Bronchial epithelial cell (primary cell): ENCODE results near the gene GLDC. TPM values are rescaled to one million over a fixed set of nuclear protein-coding genes. Genes with fewer than 3 reads are reported as not detected.
A peak's percentile ranks its signal among the peaks of the same experiment; 100 is the strongest.

Experiments
- DNase-seq: peaks from one replicate; pipeline ENCODE4 v3.0.0-alpha.2; 2010; ENCODE audit warnings: low read depth
- FAIRE-seq: peaks from 2 replicates; lab custom pipeline; 2011; peaks lifted over from hg19 to GRCh38; lab: Jason Lieb, UNC
- H3K27me3 ChIP-seq: 2 replicates; pipeline ENCODE4 v1.5.1; 2011; ENCODE audit warnings: low read length; ENCODE audit not compliant: control insufficient read depth, insufficient read depth
- H3K36me3 ChIP-seq: 2 replicates; pipeline ENCODE4 v1.5.1; 2011; ENCODE audit warnings: low read length; ENCODE audit not compliant: control insufficient read depth, insufficient read depth
- H3K4me3 ChIP-seq: 2 replicates; pipeline ENCODE4 v1.5.1; 2011; ENCODE audit warnings: mild to moderate bottlenecking, low read depth, low read length, control low read depth
- total RNA-seq: library from RNA; depleted of rRNA; stranded (reverse); fragments of >200 nt; gene quantifications from 2 replicates; pipeline ENCODE4 v1.2.1, GENCODE V29; 2014
- TF ChIP-seq, protein P1 (sequence below): IDR thresholded peaks from 2 replicates; pipeline ENCODE4 v1.5.1; 2011; ENCODE audit warnings: mild to moderate bottlenecking, moderate library complexity, low read length, control low read depth, inconsistent platforms; ENCODE audit not compliant: insufficient read depth, severe bottlenecking

The GLDC gene
- total RNA-seq, 1 donor from 2014 or later: not detected

DNA sequence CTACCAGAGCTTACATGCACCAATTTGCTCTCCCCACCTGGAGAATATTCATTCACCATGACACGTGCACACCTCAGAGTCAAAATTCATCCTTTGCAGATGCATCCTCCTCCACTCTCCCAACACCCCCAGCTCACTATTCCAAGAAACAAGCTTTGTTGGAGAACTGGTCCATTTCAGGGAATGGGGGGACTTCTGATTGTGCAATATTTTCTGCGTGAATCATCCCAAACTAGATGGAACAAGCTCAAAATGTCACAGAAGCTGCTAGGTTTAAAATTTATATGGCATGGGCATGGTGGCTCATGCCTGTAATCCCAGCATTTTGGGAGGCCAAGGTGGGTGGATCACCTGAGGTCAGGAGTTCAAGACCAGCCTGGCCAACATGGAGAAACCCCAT is 3.6 kb downstream of the GLDC start:
- no peaks in the 10 kb centered on the region for H3K36me3 ChIP-seq
- peaks cover 16% of the 10 kb centered on the region for H3K27me3 ChIP-seq
- FAIRE-seq: no peak
- TF ChIP-seq, protein P1, sequence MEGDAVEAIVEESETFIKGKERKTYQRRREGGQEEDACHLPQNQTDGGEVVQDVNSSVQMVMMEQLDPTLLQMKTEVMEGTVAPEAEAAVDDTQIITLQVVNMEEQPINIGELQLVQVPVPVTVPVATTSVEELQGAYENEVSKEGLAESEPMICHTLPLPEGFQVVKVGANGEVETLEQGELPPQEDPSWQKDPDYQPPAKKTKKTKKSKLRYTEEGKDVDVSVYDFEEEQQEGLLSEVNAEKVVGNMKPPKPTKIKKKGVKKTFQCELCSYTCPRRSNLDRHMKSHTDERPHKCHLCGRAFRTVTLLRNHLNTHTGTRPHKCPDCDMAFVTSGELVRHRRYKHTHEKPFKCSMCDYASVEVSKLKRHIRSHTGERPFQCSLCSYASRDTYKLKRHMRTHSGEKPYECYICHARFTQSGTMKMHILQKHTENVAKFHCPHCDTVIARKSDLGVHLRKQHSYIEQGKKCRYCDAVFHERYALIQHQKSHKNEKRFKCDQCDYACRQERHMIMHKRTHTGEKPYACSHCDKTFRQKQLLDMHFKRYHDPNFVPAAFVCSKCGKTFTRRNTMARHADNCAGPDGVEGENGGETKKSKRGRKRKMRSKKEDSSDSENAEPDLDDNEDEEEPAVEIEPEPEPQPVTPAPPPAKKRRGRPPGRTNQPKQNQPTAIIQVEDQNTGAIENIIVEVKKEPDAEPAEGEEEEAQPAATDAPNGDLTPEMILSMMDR: no peak
- no peak overlapping the region for H3K4me3 ChIP-seq
- peak; percentile 31 for DNase-seq

DNA sequence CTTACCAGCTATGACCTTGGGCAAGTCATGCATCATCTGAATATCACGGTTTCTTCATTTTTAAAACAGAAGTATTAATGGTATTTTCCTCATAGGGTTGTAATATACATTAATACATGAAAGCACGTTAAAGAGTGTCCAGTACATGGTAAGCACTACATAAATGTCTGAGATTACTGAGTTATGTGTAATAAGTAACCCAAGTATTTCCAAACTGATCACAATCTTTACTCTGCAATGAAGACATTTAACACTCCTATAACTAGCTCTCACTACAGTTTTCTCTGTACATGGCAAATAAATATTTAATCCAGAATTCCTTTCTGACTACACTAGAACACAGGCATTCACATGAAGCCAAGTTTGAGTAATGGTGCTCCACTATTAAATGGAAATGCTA is 4.0 kb downstream of the GLDC start:
- Histone ChIP-seq H3K36me3 (no peaks in the 10 kb centered on the region), H3K27me3 (peaks cover 16% of the 10 kb centered on the region), H3K4me3 (no peak overlapping the region)
- TF ChIP-seq, protein P1: no peak
- DNase-seq (no peak), FAIRE-seq (no peak)

DNA sequence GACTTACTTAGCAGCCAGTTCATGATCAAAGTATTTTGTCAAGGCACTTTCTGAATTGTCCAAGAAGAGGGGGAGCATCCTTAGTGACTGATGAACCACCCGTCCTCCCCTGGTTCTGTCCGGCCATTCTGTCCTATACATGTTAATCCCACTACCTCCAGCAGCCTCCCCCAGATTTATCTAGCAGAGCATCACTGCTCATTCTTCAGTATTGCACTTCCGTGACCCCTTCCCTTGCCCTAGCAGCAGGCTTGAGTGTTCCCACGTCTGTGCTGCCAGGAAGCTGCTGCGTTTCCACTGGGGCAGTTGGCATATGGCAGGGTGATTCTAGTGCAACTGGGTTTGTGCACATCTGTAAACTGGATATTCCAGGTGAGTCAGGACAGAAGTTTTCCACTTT is 4.5 kb downstream of the GLDC start:
- no peak overlapping the region for H3K4me3 ChIP-seq
- TF ChIP-seq, protein P1: no peak
- DNase-seq (no peak), FAIRE-seq (no peak)
- H3K36me3 ChIP-seq: no peaks in the 10 kb centered on the region
- H3K27me3 ChIP-seq: peaks cover 15% of the 10 kb centered on the region

- TF ChIP-seq, protein P1: no peak
- DNase-seq (no peak), FAIRE-seq (no peak)
- Histone ChIP-seq H3K36me3 (no peaks in the 10 kb centered on the region), H3K4me3 (no peak overlapping the region), H3K27me3 (peaks cover 10% of the 10 kb centered on the region)
Measured at GRCh38 chr9:6640268-6641051, 5.1 kb downstream of the GLDC start.

DNA sequence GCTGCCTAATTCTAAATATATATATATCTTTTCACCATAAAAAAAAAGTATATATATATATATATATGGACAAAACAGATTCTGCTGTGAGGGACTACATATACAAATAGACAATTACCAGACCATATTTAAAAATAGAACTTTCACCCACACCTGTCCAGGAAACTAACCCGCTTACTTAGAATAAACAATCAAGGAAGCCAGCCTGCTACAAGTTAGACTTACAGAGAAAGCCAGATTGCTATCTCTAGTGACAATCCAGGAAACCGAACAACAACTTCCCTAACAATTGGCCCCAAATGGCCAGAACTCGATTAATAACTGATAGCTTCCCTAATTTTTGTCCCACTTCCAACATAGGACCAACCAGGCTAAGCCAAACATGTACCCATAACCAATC is 5.9 kb downstream of the GLDC start:
- TF ChIP-seq, protein P1: no peak
- Histone ChIP-seq H3K4me3 (no peak overlapping the region), H3K27me3 (peaks cover 5% of the 10 kb centered on the region), H3K36me3 (no peaks in the 10 kb centered on the region)
- DNase-seq (no peak), FAIRE-seq (no peak)

- TF ChIP-seq, protein P1: no peak
- no peak for FAIRE-seq
Measured at GRCh38 chr9:6634444-6634843, 11.1 kb downstream of the GLDC start.

More at GRCh38 chr9:6634444-6634843, 11.1 kb downstream of the GLDC start:
- DNase-seq: no peak
- Histone ChIP-seq H3K4me3 (no peak overlapping the region), H3K36me3 (no peaks in the 10 kb centered on the region), H3K27me3 (no peaks in the 10 kb centered on the region)
